Right lobe of liver (tissue), 4 donors: ENCODE measurements around the gene DUSP16.

Experiments
- POLR2A ChIP-seq: fragments of 450-650 bp; IDR thresholded peaks from one replicate; pipeline ENCODE4 v1.6.1; 2017; ENCODE audit warnings: antibody characterized with exemption, mild to moderate bottlenecking
- TF ChIP-seq, protein P1 (sequence below), 4 donors: fragments of 200-600 bp in 3 of 4; fragments of 450-650 bp in 1 of 4; IDR thresholded peaks; one replicate each; pipeline versions ENCODE4 v1.5.1 to v1.8.0; 2016 to 2022; ENCODE audit warnings: antibody characterized with exemption in 4 of 4, mild to moderate bottlenecking in 2 of 4
- donor health status: DM: no; HTN: no; CAD: no.
- donor health status: DM: no; HTN: no; CAD: no.
- donor health status: DM: no; HTN: yes; CAD: no.

GRCh38 chr12:12460935-12461922, 101.4 kb downstream of the DUSP16 start:
- TF ChIP-seq, protein P1, sequence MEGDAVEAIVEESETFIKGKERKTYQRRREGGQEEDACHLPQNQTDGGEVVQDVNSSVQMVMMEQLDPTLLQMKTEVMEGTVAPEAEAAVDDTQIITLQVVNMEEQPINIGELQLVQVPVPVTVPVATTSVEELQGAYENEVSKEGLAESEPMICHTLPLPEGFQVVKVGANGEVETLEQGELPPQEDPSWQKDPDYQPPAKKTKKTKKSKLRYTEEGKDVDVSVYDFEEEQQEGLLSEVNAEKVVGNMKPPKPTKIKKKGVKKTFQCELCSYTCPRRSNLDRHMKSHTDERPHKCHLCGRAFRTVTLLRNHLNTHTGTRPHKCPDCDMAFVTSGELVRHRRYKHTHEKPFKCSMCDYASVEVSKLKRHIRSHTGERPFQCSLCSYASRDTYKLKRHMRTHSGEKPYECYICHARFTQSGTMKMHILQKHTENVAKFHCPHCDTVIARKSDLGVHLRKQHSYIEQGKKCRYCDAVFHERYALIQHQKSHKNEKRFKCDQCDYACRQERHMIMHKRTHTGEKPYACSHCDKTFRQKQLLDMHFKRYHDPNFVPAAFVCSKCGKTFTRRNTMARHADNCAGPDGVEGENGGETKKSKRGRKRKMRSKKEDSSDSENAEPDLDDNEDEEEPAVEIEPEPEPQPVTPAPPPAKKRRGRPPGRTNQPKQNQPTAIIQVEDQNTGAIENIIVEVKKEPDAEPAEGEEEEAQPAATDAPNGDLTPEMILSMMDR (IDR thresholded peaks at IDR 0.05): no peak
- TF ChIP-seq POLR2A: no peak
